NCI-H345 treated with DMSO at 0.1 percent for 48 hours (cell line): ENCODE results near the gene RABAC1.
"Not testable (repeated sequence)": the region's sequence is repeated elsewhere in the genome, so short reads cannot be mapped to it uniquely, and the experiment has no call there.

Experiments used
- DNase-seq: peaks from one replicate; lab custom pipeline; 2025; ENCODE audit not compliant: unreplicated experiment; lab: John Stamatoyannopoulos, UW

The RABAC1 gene

DNA sequence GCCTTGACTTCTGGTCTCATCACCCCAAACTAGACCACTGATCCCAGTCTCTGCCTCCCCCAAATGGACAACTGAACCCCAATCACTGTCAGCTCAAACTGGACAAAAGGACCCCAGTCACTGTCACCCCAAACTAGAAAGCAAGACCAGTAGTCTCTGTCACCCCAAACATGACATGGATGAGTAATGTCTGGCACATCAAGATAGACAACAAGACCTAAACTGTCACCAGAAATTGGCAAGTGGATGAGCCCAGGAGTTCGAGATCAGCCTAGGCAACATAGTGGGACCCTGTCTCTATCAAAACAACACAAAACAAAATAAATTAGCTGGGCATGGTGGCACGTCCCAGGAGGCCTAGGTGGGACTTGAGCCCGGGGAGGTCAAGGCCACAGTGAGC, 12.0 kb downstream of the RABAC1 start:
- DNase-seq, result no peak

DNA sequence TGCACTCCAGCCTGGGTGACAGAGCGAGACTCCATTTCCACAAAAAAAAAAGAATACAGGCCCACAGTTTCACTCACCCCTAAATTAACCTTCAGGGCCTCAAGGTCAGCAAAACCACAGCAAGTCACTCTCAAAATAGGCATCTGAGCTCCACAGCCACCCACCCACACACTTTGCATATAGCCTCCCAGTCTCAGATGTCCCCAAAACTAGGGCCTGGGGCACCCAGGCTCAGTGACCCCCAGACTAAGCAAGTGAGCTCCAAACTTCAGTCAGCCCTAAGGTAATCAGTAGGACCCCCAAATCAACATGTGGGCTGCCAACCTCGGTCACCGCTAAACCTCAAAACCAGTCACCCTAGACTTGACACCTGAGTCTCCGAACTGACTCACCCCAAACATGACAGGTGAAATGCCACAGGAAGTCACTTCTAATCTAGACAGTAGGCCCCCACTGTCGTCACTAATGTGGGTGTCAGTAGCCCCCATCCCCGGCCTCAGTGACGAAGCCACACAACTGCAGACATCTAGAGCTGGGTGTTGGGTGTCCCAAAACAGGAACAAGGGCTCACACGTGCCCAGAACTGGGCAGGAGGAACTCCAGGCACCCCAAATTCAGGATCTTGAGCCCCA, 13.9 kb downstream of the RABAC1 start:
- no peak for DNase-seq

DNA sequence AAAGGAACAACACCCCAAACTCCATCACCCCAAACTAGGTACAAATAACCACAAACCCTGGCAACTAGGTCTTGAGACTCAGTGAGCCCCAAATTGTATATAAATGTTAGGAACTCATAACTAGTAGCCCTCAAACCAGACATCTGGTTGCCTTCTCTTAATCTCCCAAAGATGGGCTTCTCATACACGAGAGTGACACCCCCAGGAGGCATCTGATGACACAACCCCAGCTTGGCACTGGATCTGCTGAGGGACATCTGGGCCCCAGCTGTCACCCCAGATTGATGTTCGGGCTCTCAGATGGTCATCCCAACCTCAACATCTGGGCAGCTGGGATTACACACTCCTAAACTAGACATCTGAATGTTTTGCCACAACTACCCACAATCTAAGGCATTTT, 14.8 kb downstream of the RABAC1 start:
- DNase-seq, result no peak

DNA sequence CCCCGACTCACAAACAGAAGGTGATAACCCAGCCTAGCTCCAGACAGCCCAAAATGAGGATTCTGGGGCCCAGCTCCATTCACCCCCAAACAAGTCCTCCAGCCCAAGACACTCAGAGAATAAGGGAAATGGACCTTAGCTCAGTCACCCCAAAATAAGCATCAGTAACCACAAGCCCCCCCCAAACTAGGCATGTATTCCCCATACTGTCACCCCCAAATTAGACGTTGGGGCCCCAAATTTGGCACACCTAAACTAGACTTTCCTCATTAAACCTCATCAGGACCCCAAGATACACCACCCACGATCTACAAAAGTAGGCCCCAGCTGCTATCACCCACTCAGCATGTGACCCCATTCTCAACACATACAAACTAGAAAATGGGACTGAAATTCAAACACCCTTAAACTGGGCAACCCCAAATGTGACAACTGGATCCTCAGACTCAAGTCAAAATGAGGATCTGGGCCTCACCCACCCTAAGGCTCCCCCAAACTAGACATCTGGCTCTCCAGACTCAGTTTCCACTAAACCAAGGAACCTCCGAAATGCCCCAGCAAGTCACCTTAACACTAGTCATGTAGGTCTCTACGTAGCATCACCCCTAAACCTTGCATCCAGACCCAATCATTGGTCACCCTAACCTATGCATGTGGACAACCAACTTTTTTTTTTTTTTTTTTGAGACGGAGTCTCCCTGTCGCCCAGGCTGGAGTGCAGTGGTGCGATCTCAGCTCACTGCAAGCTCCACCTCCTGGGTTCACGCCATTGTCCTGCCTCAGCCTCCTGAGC, 17.5 kb downstream of the RABAC1 start:
- DNase-seq, result no peak

DNA sequence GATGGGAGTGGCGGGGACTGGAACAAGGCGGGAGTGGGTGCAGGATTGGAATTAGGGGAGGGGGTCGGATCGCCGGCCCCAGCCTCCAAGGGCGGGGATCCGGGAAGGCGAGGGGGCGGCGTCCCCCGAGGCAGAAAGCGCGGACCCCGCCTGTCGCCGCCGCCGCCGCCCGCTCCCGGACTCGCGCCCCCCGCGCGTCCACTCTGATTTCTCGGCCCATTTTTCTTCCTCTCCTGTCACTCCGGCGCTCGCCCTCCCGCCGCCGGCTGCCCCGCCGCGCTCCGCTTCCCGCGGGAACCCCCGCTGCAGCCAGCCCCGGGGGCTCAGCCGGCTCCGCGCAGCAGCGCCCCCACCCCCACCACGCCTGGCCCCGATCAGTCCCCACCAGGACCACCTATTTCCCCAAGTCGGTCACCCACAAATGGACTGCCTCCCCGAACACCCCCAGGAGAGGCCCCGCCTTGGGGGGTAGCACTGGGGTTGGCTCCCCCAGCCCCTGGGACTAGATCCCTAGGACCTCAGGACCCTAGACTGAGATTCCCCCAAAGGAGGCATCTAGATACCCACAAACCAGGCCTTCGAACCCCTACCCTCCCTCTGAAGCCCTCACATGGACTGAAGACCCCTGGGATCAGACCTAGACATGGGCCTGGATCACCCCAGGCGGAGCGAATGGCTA, 18.3 kb downstream of the RABAC1 start:
- no peak for DNase-seq

DNA sequence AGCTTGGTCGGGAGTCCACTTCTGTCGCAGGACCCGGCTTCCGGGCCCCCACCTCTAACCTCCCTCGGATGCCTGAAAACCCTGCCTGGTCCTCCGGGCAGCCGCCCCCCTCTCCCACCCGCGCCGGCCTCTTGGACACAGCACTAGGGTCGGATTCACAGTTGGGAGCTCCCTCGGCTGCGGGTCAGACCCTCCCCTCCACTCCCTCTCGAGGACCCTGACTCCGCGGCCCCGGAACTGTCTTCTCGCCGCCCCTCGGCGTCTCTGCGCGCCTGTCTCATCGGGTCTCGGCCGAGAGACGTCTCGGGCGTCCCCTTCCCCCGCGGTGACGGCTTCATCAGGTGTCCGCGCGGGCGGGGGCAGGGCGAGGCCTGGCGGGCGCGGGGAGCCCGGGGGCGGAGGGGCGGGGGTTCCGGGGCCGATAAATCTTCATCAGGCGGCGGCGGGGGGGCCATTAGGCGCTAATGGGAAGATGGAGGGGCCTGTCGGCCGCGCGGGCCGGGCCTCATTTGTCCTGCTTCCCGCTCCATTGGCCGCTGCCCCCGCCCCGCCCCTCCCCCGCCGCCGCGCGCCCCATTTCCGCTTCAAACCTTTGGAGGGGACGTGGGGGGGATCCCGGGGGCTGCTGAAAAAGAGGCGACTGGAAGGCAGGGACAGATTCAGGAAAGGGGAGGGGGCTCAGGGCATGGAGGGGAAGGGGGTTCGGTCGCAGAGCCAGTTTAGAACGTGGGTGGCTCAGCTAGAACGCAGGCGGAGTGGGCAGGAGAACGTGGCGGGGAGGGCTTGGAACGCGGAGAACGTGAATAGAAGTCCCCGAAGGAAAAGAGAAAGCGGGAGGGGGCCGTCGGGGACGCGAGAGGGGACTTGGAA, 19.0 kb downstream of the RABAC1 start:
- no peak for DNase-seq

DNA sequence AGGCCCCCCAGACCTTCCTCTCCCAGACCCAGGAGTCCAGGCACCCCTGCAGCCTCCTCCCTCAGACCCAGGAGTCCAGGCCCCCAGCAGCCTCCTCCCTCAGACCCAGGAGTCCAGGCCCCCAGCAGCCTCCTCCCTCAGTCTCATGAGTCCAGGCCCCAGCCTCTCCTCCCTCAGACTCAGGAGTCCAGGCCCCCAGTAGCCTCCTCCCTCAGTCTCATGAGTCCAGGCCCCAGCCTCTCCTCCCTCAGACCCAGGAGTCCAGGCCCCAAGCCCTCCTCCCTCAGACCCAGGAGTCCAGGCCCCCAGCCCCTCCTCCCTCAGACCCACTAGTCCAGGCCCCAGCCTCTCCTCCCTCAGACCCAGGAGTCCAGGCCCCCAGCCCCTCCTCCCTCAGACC, 19.9 kb downstream of the RABAC1 start:
- DNase-seq, result not testable (repeated sequence)

DNA sequence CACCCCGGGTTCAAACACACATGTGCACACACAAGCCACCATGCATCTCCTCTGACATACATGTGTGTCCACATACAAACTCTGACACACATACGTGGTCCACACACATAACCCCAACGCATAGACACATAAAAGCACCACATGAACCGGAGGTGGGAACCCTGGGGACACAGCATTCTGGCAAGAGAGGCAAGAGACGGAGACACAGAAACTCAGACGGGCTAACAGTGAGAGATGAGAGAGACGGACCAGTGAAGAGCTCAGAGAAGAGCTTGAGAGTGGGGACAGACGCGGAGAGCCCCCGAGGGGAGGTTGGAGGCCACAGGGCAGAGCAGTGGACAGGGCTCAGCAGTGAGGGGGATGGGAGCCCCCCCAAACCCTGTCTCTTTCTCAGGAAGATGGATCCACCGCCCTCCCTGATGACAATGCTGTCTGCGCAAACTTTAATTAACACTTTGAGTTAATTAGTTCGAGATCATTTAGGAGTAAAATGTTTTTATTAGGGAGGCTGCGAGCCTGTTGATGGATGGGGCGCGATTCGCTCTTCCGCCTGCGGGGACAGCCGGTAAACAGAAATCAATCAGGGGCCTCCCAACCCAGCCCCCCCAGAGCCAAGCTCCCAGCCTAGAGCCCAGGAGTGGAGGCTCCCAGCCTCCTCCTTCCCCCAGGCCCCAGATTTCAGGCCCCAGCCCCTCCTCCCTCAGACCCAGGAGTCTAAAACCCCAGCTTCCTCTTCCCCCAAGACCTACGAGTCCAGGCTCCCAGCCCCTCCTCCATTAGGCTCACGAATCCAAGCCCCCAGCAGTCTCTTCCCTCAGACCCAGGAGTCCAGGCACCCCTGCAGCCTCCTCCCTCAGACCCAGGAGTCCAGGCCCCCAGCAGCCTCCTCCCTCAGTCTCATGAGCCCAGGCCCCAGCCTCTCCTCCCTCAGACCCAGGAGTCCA, 21.3 kb downstream of the RABAC1 start:
- no peak for DNase-seq

DNA sequence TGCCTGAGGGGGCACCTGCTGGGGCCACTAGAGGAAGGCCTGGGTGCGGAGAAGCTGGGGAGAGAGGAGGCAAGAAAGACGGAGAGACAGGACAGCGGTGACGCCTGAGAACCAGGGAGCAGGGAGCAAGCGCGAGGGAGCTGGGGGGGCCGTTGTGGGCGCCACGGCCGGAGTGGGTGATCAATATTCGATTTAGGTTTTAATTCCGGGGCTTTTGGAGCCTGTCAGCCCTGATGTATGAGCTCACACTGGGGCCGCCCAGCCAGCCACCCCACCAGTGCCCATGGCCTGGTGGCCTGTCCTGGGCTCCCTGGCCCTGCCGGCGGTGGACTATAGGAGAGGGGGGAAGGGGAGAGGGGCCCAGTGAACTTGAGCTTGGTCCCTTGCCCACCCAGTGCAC, 22.2 kb downstream of the RABAC1 start:
- no peak for DNase-seq

DNA sequence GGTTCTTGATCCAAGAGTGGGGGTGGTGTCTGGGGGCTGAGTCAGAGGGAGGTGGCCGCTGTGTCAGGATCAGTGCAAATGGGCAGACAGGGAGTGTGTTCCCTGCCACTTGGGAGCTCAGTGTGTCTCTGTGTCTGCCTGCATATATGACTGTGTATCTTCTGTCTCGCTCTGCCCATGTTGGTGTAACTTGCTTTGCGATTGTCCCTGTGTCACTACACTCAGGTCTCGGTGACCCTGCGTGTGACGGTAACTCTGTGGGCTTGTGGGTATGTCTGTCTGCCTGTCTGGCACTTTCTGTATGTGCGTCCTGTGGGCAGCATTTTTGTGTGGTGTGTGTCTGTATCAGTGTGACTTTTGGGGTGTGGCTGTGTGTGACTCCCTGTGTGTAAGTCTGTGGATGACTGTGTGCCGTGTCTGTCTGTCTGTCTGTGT, 22.7 kb downstream of the RABAC1 start:
- no peak for DNase-seq

DNA sequence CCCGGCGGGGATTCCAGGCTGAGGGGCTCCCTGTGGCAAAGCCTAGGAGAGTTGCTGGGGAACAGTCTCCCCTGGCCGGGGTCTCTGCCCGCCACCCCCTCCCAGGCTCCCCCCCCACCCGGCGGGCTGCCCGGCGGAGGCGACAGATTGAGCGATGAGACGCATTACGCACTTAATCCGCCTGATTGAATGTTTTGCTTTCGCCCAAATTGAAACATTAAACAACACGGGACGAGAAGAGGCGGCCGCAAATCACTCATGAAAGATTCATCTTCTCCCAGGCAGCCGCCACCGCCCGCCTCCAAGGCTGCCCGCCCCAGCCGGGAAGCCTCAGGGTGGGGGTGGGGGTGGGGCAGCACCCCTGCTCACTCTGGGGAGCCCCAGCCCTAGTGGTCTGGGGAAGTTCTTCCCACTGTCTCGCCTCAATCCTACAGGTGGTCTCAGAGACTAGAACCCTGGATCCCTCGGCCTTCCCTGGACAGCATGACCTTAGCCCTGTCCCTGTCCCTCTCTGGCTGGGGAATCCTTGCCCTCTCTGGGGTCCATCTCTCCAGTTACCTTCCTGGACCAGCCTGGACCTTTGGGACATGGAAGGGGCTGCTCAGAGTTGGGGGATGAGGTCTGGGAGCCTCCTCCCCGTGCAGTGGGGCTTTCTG, 23.2 kb downstream of the RABAC1 start:
- no peak for DNase-seq

DNA sequence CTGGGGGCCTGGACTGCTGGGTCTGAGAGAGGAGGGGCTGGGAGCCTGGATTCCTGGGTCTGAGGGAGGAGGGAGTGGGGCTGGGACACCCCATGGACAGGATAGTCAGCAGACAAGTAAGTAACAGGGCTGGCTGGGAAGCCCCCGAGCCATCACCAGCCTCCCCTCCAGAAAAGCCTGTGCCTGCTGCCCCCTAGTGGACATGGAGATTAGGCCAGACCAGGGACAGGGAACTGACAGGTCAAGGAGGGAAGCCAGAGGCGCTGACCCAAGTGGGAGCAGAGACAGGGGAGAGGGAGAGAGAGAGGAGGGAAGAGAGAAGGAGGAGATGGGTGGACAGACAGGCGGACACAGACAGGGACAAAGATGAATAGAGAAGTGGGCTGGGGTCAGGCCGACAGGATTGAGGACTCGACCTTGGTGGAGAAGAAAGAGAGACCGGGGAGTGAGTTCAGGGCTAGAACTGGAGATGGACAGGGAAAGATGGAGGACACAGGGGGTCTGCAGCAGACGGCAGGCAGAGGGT, 24.2 kb downstream of the RABAC1 start:
- no peak for DNase-seq

DNA sequence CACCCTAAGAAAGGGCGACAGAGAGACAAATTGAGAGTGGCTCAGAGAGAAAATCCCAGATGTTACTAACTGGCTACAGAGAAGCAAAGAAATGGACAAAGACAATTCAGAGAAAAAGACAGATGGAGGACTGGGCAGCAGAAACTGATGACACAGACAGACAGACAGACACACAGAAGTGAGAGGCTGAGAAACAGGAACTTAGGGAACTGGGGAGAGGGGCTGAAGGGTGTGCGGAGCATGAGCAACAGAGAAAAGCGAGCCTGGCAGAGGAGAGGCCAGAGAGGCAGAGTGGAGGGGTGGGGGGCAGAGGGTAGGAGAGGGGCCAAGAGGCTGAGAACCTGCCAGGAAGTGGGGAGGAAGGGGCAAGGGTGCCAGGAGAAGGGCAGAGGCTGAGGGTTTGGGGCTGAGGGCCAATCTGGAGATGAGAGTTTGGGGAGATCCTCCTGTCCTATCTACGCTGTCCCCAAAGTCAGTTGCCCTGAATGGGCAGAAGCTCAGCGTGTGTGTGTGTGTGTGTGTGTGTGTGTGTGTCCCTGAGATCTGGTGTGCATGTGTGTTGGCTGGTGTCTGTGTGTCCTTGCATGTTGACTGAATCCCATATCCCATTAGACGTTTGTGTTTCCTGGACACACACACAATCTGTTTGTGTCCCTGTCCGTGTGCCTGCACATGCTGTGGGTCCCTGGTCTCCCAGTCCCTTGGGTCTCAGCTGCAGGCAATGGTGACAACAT, 25.3 kb downstream of the RABAC1 start:
- DNase-seq, result no peak

DNA sequence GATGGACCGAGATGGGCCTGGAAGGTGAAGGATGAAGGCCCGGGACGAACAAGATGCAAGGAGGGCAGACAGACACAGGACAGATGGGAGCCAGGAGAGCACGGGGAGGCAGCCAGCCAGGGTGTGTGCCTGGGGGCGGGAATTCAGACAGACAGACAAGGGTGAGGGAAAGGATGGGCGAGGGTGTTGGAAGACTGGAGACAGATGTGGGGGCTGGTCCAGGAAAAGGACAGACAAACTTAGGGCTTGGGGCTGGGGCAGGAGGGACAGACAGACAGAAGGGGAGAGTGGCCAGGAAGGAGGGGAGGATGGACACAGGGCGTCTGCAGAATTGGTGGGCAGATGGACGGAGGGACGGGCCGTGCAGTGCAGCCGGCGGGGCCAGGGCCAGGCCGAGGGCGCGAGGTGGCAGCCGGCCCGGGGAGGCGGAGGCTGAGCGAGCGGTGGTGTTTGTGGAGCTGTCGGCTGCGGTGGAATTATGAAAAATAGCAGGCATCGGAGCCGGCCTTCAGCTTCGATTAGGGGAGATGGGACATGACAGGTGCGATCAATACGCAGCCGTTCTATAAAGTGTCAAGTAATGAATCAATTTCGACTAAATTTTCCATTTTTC, 26.3 kb downstream of the RABAC1 start:
- no peak for DNase-seq

DNA sequence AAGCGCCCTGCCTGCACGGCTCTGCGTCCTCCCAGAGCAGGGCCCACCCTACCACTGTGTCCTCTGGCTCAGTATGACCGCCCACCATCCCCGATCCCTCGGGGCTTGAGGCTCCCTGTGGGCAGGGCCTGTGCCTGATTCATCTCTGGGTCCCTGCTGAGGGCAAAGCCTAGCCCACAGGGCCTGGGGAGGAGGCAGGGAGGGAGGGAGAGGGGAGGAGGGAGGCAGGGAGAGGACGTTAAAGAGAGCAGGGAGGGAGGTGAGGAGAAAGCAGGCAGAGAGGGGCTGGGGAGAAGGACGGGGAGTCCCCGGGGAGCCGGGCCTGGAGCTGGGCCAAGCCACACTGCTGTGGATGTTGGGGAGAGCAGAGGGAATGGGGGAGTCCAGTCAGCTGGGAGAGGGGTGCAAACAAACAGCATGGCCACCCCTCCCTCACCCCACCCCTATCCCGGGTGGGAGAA, 26.8 kb downstream of the RABAC1 start:
- no peak for DNase-seq

DNA sequence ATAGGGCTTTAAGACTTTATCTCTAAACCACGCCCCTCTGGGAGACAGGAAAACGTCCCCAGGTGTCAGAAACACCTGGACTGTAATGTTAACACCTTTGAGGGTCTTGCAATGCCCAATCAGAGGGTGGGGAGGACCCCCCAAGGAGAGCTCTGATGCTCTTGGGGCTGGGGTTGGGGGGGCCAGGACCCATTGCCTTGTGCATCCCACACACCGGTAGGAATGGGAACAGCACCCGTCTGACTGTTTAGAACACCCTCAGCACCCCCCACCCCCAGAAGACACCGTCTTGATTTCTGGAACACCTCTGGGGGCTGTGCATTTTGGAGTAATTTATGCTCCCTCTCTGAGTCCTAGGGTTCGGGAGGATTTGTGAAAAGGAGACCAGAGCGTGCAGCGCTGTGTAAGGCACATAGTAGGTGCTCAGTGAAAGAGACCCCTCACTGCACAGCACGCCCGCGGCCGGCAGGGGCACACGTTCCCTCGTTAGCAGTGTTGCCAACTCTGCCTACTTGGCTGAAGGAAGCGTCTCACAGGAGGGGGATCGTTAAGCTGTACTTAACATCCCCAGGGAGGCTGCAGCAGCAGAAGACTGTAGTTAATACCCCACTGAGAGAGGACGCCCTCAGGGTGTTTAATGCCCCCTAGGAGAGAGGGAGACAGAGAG, 28.1 kb downstream of the RABAC1 start:
- DNase-seq, result no peak

DNA sequence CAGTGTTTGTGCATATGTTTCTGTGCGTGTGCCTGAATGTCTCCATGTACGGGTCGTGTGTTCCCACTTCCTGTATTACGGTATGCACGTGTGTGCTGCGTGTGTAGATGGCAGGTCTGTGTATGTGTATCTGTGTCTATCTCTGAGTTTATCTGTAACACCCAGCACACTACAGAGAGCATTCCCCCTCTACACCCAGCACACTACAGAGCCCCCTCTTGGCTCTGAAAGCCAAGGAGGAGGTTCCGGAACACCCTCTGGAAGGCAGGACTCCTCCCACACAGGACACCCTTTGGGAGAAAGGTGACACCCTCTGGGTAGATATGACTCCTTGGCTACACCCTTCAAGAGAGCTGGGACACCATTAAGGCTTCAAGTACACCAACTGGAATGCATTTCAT, 28.8 kb downstream of the RABAC1 start:
- DNase-seq, result no peak
